Measurements from ENCODE around the gene ROR2.
"Not testable (repeated sequence)": the region's sequence is repeated elsewhere in the genome, so short reads cannot be mapped to it uniquely, and the experiment has no call there.

Gene ROR2

GRCh38 chr9:91655658-91656057 is 294.4 kb downstream of the ROR2 start:
- FAIRE-seq, result no peak
- TF ChIP-seq TAF1 (IDR thresholded peaks at IDR 0.05; ENCODE audit: borderline replicate concordance, low read depth, low read length), result no peak
- TF ChIP-seq POLR2A (IDR thresholded peaks at IDR 0.05; ENCODE audit: low read depth, low read length), result no peak
- no peak for TF ChIP-seq POLR2AphosphoS5 (IDR thresholded peaks at IDR 0.05; ENCODE audit: low read depth, low read length)
- DNase-seq (ENCODE audit: insufficient read length), result no peak

DNA sequence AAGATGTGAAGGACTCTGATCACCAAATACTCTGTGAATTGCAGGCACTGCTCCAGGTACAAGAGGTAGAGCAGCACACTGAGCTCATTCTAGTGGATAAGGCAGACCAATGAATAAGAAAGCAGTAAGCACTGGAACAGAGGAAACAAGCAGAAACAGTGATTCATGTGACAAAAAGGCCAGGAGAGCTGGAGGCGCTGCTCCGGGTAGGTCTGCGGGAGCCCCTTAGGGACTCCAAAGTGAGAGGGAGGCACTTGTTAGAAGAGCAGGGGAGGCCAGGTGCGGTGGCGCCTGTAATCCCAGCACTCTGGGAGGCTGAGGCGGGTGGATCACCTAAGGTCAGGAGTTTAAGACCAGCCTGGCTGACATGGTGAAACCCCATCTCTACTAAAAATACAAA is 294.8 kb downstream of the ROR2 start:
- no peak for TF ChIP-seq POLR2A (IDR thresholded peaks at IDR 0.05; ENCODE audit: low read depth, low read length)
- TF ChIP-seq POLR2AphosphoS5 (IDR thresholded peaks at IDR 0.05; ENCODE audit: low read depth, low read length), result no peak
- TF ChIP-seq TAF1 (IDR thresholded peaks at IDR 0.05; ENCODE audit: borderline replicate concordance, low read depth, low read length), result no peak
- DNase-seq (ENCODE audit: insufficient read length) (no peak), FAIRE-seq (no peak)

DNA sequence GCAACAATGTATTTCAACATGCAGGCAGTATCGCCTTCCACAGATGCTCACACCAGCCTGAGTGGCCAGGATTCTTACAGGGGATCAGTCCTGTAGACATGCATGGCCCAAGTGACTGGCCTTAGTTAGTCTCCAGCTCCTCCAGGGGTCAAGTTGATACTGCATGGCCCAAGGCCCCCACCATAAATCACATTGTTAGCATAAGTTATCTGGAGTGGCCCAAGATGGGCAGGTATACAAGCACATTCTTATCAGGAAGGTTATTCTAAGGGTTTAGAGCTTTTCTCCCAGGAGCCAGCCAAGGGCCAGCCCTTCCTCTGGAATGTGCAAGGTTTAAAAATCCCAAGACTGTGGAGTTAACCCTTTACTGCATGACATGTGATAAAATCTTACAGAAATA is 295.5 kb downstream of the ROR2 start:
- no peak for FAIRE-seq
- TF ChIP-seq POLR2AphosphoS5 (IDR thresholded peaks at IDR 0.05; ENCODE audit: low read depth, low read length) (no peak), POLR2A (IDR thresholded peaks at IDR 0.05; ENCODE audit: low read depth, low read length) (no peak), TAF1 (IDR thresholded peaks at IDR 0.05; ENCODE audit: borderline replicate concordance, low read depth, low read length) (no peak)
- DNase-seq (ENCODE audit: insufficient read length), result no peak

DNA sequence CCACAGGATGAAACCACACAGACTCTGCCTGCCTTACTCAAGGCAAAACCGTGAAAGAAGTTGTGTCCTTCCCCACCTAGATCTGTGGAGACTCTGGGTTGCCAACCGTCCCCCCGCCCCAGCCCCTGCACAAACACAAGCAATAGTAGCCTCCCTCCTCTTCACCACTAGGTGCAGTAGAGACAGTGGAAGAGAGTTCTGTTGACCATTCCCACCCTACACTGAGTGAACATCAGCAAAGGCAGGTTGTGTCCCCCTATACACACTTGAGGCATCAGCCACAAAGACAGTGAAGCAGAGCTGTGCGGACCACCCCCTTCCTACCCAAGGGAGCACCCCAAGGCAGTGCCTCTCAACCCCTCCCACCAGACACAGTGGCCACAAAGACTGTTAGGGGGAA is 302.7 kb downstream of the ROR2 start:
- TF ChIP-seq POLR2AphosphoS5 (IDR thresholded peaks at IDR 0.05; ENCODE audit: low read depth, low read length), result no peak
- no peak for TF ChIP-seq POLR2A (IDR thresholded peaks at IDR 0.05; ENCODE audit: low read depth, low read length)
- TF ChIP-seq TAF1 (IDR thresholded peaks at IDR 0.05; ENCODE audit: borderline replicate concordance, low read depth, low read length), result no peak
- no peak for DNase-seq (ENCODE audit: insufficient read length)
- no peak for FAIRE-seq

DNA sequence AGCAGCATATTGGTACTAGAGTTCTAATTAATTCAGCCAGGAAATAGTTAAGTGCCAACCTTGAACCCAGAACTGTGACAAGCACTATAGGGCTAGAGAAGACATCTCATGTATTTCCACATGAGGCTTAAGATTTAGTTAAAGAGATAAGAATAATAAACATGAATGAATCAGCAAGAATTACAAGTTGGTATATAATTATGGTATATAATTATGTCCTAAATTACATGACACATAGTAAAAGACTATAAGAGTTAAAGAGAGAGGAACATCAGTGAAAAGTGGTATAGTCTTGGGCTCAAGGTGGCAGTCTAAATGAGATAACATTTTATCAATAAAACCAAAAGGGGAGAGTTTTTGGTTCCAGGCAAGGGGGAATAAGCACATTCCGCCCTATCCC is 303.3 kb downstream of the ROR2 start:
- DNase-seq (ENCODE audit: insufficient read length) (no peak), FAIRE-seq (no peak)
- no peak for TF ChIP-seq TAF1 (IDR thresholded peaks at IDR 0.05; ENCODE audit: borderline replicate concordance, low read depth, low read length)
- TF ChIP-seq POLR2A (IDR thresholded peaks at IDR 0.05; ENCODE audit: low read depth, low read length), result no peak
- TF ChIP-seq POLR2AphosphoS5 (IDR thresholded peaks at IDR 0.05; ENCODE audit: low read depth, low read length), result no peak

GRCh38 chr9:91644433-91644832 is 305.6 kb downstream of the ROR2 start:
- TF ChIP-seq TAF1 (IDR thresholded peaks at IDR 0.05; ENCODE audit: borderline replicate concordance, low read depth, low read length) (no peak), POLR2A (IDR thresholded peaks at IDR 0.05; ENCODE audit: low read depth, low read length) (no peak), POLR2AphosphoS5 (IDR thresholded peaks at IDR 0.05; ENCODE audit: low read depth, low read length) (no peak)
- DNase-seq (ENCODE audit: insufficient read length) (no peak), FAIRE-seq (no peak)

- no peak for TF ChIP-seq POLR2AphosphoS5 (IDR thresholded peaks at IDR 0.05; ENCODE audit: low read depth, low read length)
- no peak for TF ChIP-seq TAF1 (IDR thresholded peaks at IDR 0.05; ENCODE audit: borderline replicate concordance, low read depth, low read length)
- TF ChIP-seq POLR2A (IDR thresholded peaks at IDR 0.05; ENCODE audit: low read depth, low read length), result no peak
- FAIRE-seq (peak; percentile 56), DNase-seq (ENCODE audit: insufficient read length) (no peak)
Measured at GRCh38 chr9:91643481-91644077, 306.4 kb downstream of the ROR2 start.

- DNase-seq (ENCODE audit: insufficient read length) (no peak), FAIRE-seq (no peak)
- TF ChIP-seq POLR2A (IDR thresholded peaks at IDR 0.05; ENCODE audit: low read depth, low read length) (no peak), TAF1 (IDR thresholded peaks at IDR 0.05; ENCODE audit: borderline replicate concordance, low read depth, low read length) (no peak), POLR2AphosphoS5 (IDR thresholded peaks at IDR 0.05; ENCODE audit: low read depth, low read length) (no peak)
Measured at GRCh38 chr9:91642771-91643170, 307.3 kb downstream of the ROR2 start.

- no peak for DNase-seq (ENCODE audit: insufficient read length)
- TF ChIP-seq POLR2AphosphoS5 (IDR thresholded peaks at IDR 0.05; ENCODE audit: low read depth, low read length) (no peak), POLR2A (IDR thresholded peaks at IDR 0.05; ENCODE audit: low read depth, low read length) (no peak), TAF1 (IDR thresholded peaks at IDR 0.05; ENCODE audit: borderline replicate concordance, low read depth, low read length) (no peak)
- no peak for FAIRE-seq
Measured at GRCh38 chr9:91640428-91640827, 309.6 kb downstream of the ROR2 start.

GRCh38 chr9:91639054-91639453 is 311.0 kb downstream of the ROR2 start:
- no peak for DNase-seq (ENCODE audit: insufficient read length)
- TF ChIP-seq POLR2AphosphoS5 (IDR thresholded peaks at IDR 0.05; ENCODE audit: low read depth, low read length) (no peak), POLR2A (IDR thresholded peaks at IDR 0.05; ENCODE audit: low read depth, low read length) (no peak), TAF1 (IDR thresholded peaks at IDR 0.05; ENCODE audit: borderline replicate concordance, low read depth, low read length) (no peak)
- FAIRE-seq, result no peak

DNA sequence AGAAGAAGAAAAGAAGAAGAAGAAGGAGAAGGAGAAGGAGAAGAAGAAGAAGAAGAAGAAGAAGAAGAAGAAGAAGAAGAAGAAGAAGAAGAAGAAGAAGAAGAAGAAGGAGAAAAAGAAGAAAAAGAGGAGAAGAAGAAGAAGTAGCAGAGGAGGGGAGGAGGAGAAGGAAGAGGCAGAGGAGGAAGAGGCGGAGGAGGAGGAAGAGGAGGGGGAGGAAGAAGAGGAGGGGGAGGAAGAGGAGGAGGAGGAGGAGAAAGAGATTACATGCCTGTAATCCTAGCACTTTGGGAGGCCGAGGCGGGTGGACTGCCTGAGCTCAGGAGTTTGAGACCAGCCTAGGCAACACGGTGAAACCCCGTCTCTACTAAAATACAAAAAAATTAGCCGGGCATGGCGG is 315.2 kb downstream of the ROR2 start:
- FAIRE-seq; DNase-seq (ENCODE audit: insufficient read length): not testable (repeated sequence)

DNA sequence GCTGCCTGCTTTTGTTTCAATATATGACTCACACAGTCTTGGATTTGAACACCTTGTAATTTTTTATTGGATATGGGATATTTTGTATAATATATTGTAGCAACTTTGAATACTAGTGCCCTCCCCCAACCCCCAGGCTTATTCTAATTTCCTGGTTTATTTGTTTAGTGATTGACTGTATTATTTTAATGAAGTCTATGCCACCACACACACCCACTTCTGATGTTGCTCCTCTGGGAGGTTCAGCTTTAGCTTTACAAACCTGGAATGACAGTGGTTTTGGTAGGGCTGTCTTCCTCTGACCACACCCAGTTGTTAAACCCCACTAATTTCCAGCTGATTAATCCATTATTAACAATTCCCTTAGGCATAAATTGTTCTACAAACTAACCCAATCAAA is 320.3 kb downstream of the ROR2 start:
- FAIRE-seq (no peak), DNase-seq (ENCODE audit: insufficient read length) (no peak)
- TF ChIP-seq POLR2AphosphoS5 (IDR thresholded peaks at IDR 0.05; ENCODE audit: low read depth, low read length) (no peak), TAF1 (IDR thresholded peaks at IDR 0.05; ENCODE audit: borderline replicate concordance, low read depth, low read length) (no peak)

- DNase-seq (ENCODE audit: insufficient read length) (no peak), FAIRE-seq (no peak)
- TF ChIP-seq TAF1 (IDR thresholded peaks at IDR 0.05; ENCODE audit: borderline replicate concordance, low read depth, low read length) (no peak), POLR2AphosphoS5 (IDR thresholded peaks at IDR 0.05; ENCODE audit: low read depth, low read length) (no peak), POLR2A (IDR thresholded peaks at IDR 0.05; ENCODE audit: low read depth, low read length) (no peak)
Measured at GRCh38 chr9:91628892-91629291, 321.1 kb downstream of the ROR2 start.

Measured in GM12892 (cell line).